Panc1 (cell line): ENCODE measurements around the gene DDI1. TPM values are rescaled to one million over a fixed set of nuclear protein-coding genes. Genes with fewer than 3 reads are reported as not detected.

Experiments used
- ATAC-seq: fragments of 200-7000 bp; cut with Tn5 transposase; 2 replicates; pipeline ENCODE4 v1.9.1; 2020; ENCODE audit warnings: mild to moderate bottlenecking, moderate library complexity
- BruUV-seq: library from RNA; stranded (reverse); fragments of 400-500 nt; replicated peaks from 2 replicates; lab custom pipeline; 2021; lab: Mats Ljungman, UMichigan
- CTCF ChIA-PET: fragments of 300-600 bp; sonication (Branson Sonifier 250); formaldehyde crosslinking; loops from one replicate; lab custom pipeline; 2022; ENCODE audit warnings: antibody characterized with exemption; lab: Charles Lee
- POLR2A ChIA-PET: fragments of 300-600 bp; sonication (Branson Sonifier 250); formaldehyde crosslinking; loops from one replicate; lab custom pipeline; 2022; ENCODE audit warnings: antibody characterized with exemption; lab: Charles Lee
- DNase-seq: peaks from one replicate; pipeline ENCODE4 v3.0.0-alpha.2; 2010; ENCODE audit warnings: low read depth, low spot score
- H3K27ac ChIP-seq: 2 replicates; pipeline ENCODE4 v1.5.1; 2011; ENCODE audit warnings: mild to moderate bottlenecking, low read length, inconsistent platforms
- H3K27me3 ChIP-seq: fragments of 200-500 bp; sonication (Bioruptor generic); 2 replicates; pipeline ENCODE4 v1.6.0; 2014; ENCODE audit warnings: low read length, inconsistent platforms; ENCODE audit not compliant: control insufficient read depth, insufficient read depth
- H3K36me3 ChIP-seq: fragments of 200-500 bp; sonication (Bioruptor generic); 2 replicates; pipeline ENCODE4 v1.5.1; 2014; ENCODE audit warnings: inconsistent platforms, mild to moderate bottlenecking, low read length, moderate library complexity; ENCODE audit not compliant: control insufficient read depth, insufficient read depth
- H3K4me1 ChIP-seq: 2 replicates; pipeline ENCODE4 v1.5.1; 2011; ENCODE audit warnings: inconsistent platforms, mild to moderate bottlenecking, low read length, moderate library complexity; ENCODE audit not compliant: control insufficient read depth, insufficient read depth
- H3K4me3 ChIP-seq, 2 experiments: 2 replicates each; pipeline ENCODE4 v1.5.1; 2011 to 2012; ENCODE audit warnings: low read depth in 2 of 2, low read length in 2 of 2, mild to moderate bottlenecking in 2 of 2, inconsistent platforms in 1 of 2, moderate library complexity in 1 of 2
- H3K9me3 ChIP-seq: fragments of 200-500 bp; sonication (Bioruptor generic); 2 replicates; pipeline ENCODE4 v1.5.1; 2014; ENCODE audit warnings: low read depth, mild to moderate bottlenecking, inconsistent platforms, low read length, moderate library complexity; ENCODE audit not compliant: control insufficient read depth, insufficient read depth
- CTCF ChIP-seq: fragments of 450-650 bp; IDR thresholded peaks from 2 replicates; pipeline ENCODE4 v1.5.1; 2017; ENCODE audit warnings: mild to moderate bottlenecking
- POLR2AphosphoS5 ChIP-seq: IDR thresholded peaks from 2 replicates; pipeline ENCODE4 v1.6.1; 2012; ENCODE audit warnings: mild to moderate bottlenecking, low read depth, low read length, moderate library complexity
- REST ChIP-seq, 2 experiments: IDR thresholded peaks; 2 replicates each; pipeline ENCODE4 v1.6.1; 2011 to 2012; ENCODE audit warnings: low read depth in 2 of 2, control low read depth in 1 of 2, low read length in 1 of 2, mild to moderate bottlenecking in 1 of 2, moderate library complexity in 1 of 2; ENCODE audit not compliant: insufficient read depth in 1 of 2
- SIN3A ChIP-seq: IDR thresholded peaks from 2 replicates; pipeline ENCODE4 v1.6.1; 2012; ENCODE audit warnings: low read depth, mild to moderate bottlenecking, low read length, moderate library complexity, borderline replicate concordance; ENCODE audit not compliant: insufficient read depth
- TCF7L2 ChIP-seq: IDR thresholded peaks from 2 replicates; pipeline ENCODE4 v1.6.1; 2011; ENCODE audit warnings: mild to moderate bottlenecking, low read depth, low read length, inconsistent platforms
- in situ Hi-C: cut with HindIII; loops from 2 replicates; pipeline ENCODE4 v1.10.0; 2016; ENCODE audit warnings: low sequenced_read_pairs, low pct_unique_long_range_greater_than_20kb
- intact Hi-C: fragments of 100-400 bp; cut with micrococcal nuclease; formaldehyde crosslinking; loops from one replicate; pipeline ENCODE4 v1.10.0; 2022; ENCODE audit not compliant: unreplicated experiment
- total RNA-seq: library from RNA; stranded (reverse); gene quantifications from one replicate; pipeline ENCODE4 v1.2.1, GENCODE V29; 2021; ENCODE audit not compliant: unreplicated experiment

Gene DDI1
- total RNA-seq, 1 experiment from 2014 or later: not detected

GRCh38 chr11:104000798-104001197, 35.6 kb upstream of the DDI1 start:
- intact Hi-C loops (no loop called here), in situ Hi-C loops (no loop called here)
- Histone ChIP-seq H3K36me3 (no peaks in the 10 kb centered on the region), H3K9me3 (no peaks in the 10 kb centered on the region), H3K27me3 (no peaks in the 10 kb centered on the region), H3K27ac (no peak overlapping the region), H3K4me1 (no peaks in the 10 kb centered on the region), H3K4me3 (no peak overlapping the region)
- no peak for ATAC-seq
- no peak for DNase-seq
- ChIA-PET CTCF (no interaction called here), POLR2A (no interaction called here)
- TF ChIP-seq SIN3A (no peak), TCF7L2 (no peak), POLR2AphosphoS5 (no peak), REST (IDR thresholded peaks at IDR 0.05; ENCODE audit: insufficient read depth in 1 of 2, low read depth in 2 of 2, low read length in 1 of 2) (no peak), CTCF (no peak)
- no TSS peak for BruUV-seq

GRCh38 chr11:104001561-104002056, 34.8 kb upstream of the DDI1 start:
- intact Hi-C loops (no loop called here), in situ Hi-C loops (no loop called here)
- H3K27ac ChIP-seq: no peak overlapping the region
- no peaks in the 10 kb centered on the region for H3K9me3 ChIP-seq
- no peak overlapping the region for H3K4me3 ChIP-seq
- BruUV-seq: no TSS peak
- TF ChIP-seq REST (IDR thresholded peaks at IDR 0.05; ENCODE audit: insufficient read depth in 1 of 2, low read depth in 2 of 2, low read length in 1 of 2) (no peak), POLR2AphosphoS5 (no peak), CTCF (no peak), TCF7L2 (no peak), SIN3A (no peak)
- POLR2A ChIA-PET: no interaction called here
- DNase-seq (no peak), ATAC-seq (no peak)
- CTCF ChIA-PET: no interaction called here
- no peaks in the 10 kb centered on the region for H3K27me3 ChIP-seq
- no peaks in the 10 kb centered on the region for H3K36me3 ChIP-seq
- H3K4me1 ChIP-seq: no peaks in the 10 kb centered on the region
